OCI-LY3 (cell line): Measurements from ENCODE around the gene DUOXA1.
A peak's percentile ranks its signal among the peaks of the same experiment; 100 is the strongest.

Experiments used
- H2AFZ ChIP-seq: fragments of 200-600, 300-600 bp; shearing (Covaris generic); 2 replicates; pipeline ENCODE4 v1.6.0; 2014; ENCODE audit warnings: antibody characterized with exemption, low read depth, low read length
- H3K27ac ChIP-seq: fragments of 200-600, 300-600 bp; sonication (generic); 2 replicates; pipeline ENCODE4 v1.5.1; 2014; ENCODE audit warnings: mild to moderate bottlenecking, low read length, moderate library complexity, mixed read lengths
- H3K27me3 ChIP-seq: fragments of 200-600, 300-600 bp; sonication (generic); 2 replicates; pipeline ENCODE4 v1.6.1; 2014; ENCODE audit warnings: low read depth, low read length, mixed read lengths
- H3K36me3 ChIP-seq: fragments of 200-600, 300-600 bp; sonication (generic); replicated peaks from 2 replicates; pipeline ENCODE3; 2014; ENCODE audit warnings: low read depth, low read length, mixed read lengths
- H3K4me1 ChIP-seq: fragments of 300-600, 200-600 bp; sonication (generic); 2 replicates; pipeline ENCODE4 v1.6.1; 2014; ENCODE audit warnings: low read length, mixed read lengths
- H3K4me2 ChIP-seq: fragments of 200-600, 300-600 bp; sonication (generic); 2 replicates; pipeline ENCODE4 v1.6.1; 2014; ENCODE audit warnings: low read length, mixed read lengths
- H3K4me3 ChIP-seq: fragments of 300-600, 200-600 bp; sonication (generic); 2 replicates; pipeline ENCODE4 v1.5.1; 2014; ENCODE audit warnings: antibody characterized with exemption, mild to moderate bottlenecking, low read length, moderate library complexity
- H3K79me2 ChIP-seq: fragments of 300-600, 200-600 bp; shearing (Covaris generic); 2 replicates; pipeline ENCODE4 v1.6.1; 2014; ENCODE audit warnings: mild to moderate bottlenecking, low read length, mixed read lengths
- H3K9ac ChIP-seq: fragments of 300-600, 200-600 bp; shearing (Covaris generic); 2 replicates; pipeline ENCODE4 v1.6.0; 2014; ENCODE audit warnings: mild to moderate bottlenecking, low read length, moderate library complexity
- H3K9me3 ChIP-seq: fragments of 200-600, 300-600 bp; shearing (Covaris generic); 2 replicates; pipeline ENCODE4 v1.6.1; 2014; ENCODE audit warnings: low read length, mixed read lengths; ENCODE audit not compliant: insufficient read depth
- H4K20me1 ChIP-seq: fragments of 200-600, 300-600 bp; sonication (generic); 2 replicates; pipeline ENCODE4 v1.6.1; 2016; ENCODE audit warnings: low read length, mixed read lengths; ENCODE audit not compliant: insufficient read depth
- CTCF ChIP-seq: fragments of 200-600, 300-600 bp; sonication (generic); IDR thresholded peaks from 2 replicates; pipeline ENCODE4 v1.5.1; 2014; ENCODE audit warnings: antibody characterized with exemption, low read length, low read depth
- EZH2phosphoT487 ChIP-seq: fragments of 200-600 bp; shearing (Covaris generic); IDR thresholded peaks from 2 replicates; pipeline ENCODE4 v1.6.1; 2018; ENCODE audit warnings: antibody characterized with exemption, mixed run types, low read depth

DUOXA1 gene

GRCh38 chr15:45163508-45163856 is 33.8 kb upstream of the DUOXA1 start:
- Histone ChIP-seq H3K4me2 (no peak overlapping the region), H3K27me3 (no peaks in the 10 kb centered on the region), H2AFZ (no peak overlapping the region), H3K36me3 (no peaks in the 10 kb centered on the region), H3K9ac (no peak overlapping the region), H3K9me3 (no peaks in the 10 kb centered on the region), H3K27ac (no peak overlapping the region), H3K4me1 (peaks cover 13% of the 10 kb centered on the region), H3K79me2 (peaks cover 11% of the 10 kb centered on the region), H4K20me1 (no peaks in the 10 kb centered on the region), H3K4me3 (no peak overlapping the region)
- TF ChIP-seq CTCF: no peak
- TF ChIP-seq EZH2phosphoT487: no peak

GRCh38 chr15:45162771-45163507 is 33.3 kb upstream of the DUOXA1 start:
- TF ChIP-seq CTCF (peak; percentile 89), EZH2phosphoT487 (no peak)
- no peaks in the 10 kb centered on the region for H4K20me1 ChIP-seq
- no peak overlapping the region for H3K9ac ChIP-seq
- no peaks in the 10 kb centered on the region for H3K9me3 ChIP-seq
- H3K4me2 ChIP-seq: no peak overlapping the region
- H3K4me3 ChIP-seq: no peak overlapping the region
- H3K27me3 ChIP-seq: no peaks in the 10 kb centered on the region
- H3K36me3 ChIP-seq: no peaks in the 10 kb centered on the region
- H3K27ac ChIP-seq: no peak overlapping the region
- peaks cover 11% of the 10 kb centered on the region for H3K79me2 ChIP-seq
- no peak overlapping the region for H2AFZ ChIP-seq
- H3K4me1 ChIP-seq: peaks cover 13% of the 10 kb centered on the region

GRCh38 chr15:45161666-45162065 is 32.0 kb upstream of the DUOXA1 start:
- Histone ChIP-seq H3K27ac (no peak overlapping the region), H2AFZ (no peak overlapping the region), H3K9ac (no peak overlapping the region)

GRCh38 chr15:45157974-45158373 is 28.3 kb upstream of the DUOXA1 start:
- Histone ChIP-seq H4K20me1 (no peaks in the 10 kb centered on the region), H3K36me3 (no peaks in the 10 kb centered on the region), H3K9me3 (no peaks in the 10 kb centered on the region), H3K27me3 (no peaks in the 10 kb centered on the region), H2AFZ (no peak overlapping the region), H3K4me1 (no peaks in the 10 kb centered on the region), H3K9ac (no peak overlapping the region), H3K27ac (no peak overlapping the region), H3K4me2 (no peak overlapping the region), H3K79me2 (no peaks in the 10 kb centered on the region), H3K4me3 (no peak overlapping the region)
- TF ChIP-seq EZH2phosphoT487 (no peak), CTCF (no peak)

More at GRCh38 chr15:45161666-45162065, 32.0 kb upstream of the DUOXA1 start:
- TF ChIP-seq CTCF (no peak), EZH2phosphoT487 (no peak)
- Histone ChIP-seq H3K4me3 (no peak overlapping the region), H3K79me2 (peaks cover 11% of the 10 kb centered on the region), H3K27me3 (no peaks in the 10 kb centered on the region), H3K9me3 (no peaks in the 10 kb centered on the region), H4K20me1 (no peaks in the 10 kb centered on the region), H3K4me2 (no peak overlapping the region), H3K36me3 (no peaks in the 10 kb centered on the region), H3K4me1 (peaks cover 9% of the 10 kb centered on the region)
